SU-DHL-6 (cell line): ENCODE measurements around the gene HOXD3.

Experiments
- EZH2phosphoT487 ChIP-seq: fragments of 200-600 bp; sonication (generic), shearing (Covaris generic); conservative IDR thresholded peaks from 2 replicates; pipeline ENCODE4 v1.6.1; 2018; ENCODE audit warnings: mild to moderate bottlenecking, antibody characterized with exemption, low read length, moderate library complexity, mixed read lengths
- TF ChIP-seq, protein P1 (sequence below): fragments of 200-600 bp; sonication (generic); IDR thresholded peaks from one replicate; pipeline ENCODE4 v1.5.1; 2017; ENCODE audit warnings: antibody characterized with exemption, mild to moderate bottlenecking, low read length, moderate library complexity; ENCODE audit not compliant: insufficient read depth, poor library complexity, severe bottlenecking

GRCh38 chr2:176128172-176128981 lies 28.7 kb upstream of the HOXD3 start:
- TF ChIP-seq, protein P1, sequence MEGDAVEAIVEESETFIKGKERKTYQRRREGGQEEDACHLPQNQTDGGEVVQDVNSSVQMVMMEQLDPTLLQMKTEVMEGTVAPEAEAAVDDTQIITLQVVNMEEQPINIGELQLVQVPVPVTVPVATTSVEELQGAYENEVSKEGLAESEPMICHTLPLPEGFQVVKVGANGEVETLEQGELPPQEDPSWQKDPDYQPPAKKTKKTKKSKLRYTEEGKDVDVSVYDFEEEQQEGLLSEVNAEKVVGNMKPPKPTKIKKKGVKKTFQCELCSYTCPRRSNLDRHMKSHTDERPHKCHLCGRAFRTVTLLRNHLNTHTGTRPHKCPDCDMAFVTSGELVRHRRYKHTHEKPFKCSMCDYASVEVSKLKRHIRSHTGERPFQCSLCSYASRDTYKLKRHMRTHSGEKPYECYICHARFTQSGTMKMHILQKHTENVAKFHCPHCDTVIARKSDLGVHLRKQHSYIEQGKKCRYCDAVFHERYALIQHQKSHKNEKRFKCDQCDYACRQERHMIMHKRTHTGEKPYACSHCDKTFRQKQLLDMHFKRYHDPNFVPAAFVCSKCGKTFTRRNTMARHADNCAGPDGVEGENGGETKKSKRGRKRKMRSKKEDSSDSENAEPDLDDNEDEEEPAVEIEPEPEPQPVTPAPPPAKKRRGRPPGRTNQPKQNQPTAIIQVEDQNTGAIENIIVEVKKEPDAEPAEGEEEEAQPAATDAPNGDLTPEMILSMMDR, result no peak
- no peak for TF ChIP-seq EZH2phosphoT487
